Measurements from ENCODE around the gene TUBAL3. TPM values are rescaled to one million over a fixed set of nuclear protein-coding genes. Genes with fewer than 3 reads are reported as not detected.

TUBAL3 gene
- total RNA-seq, 1 experiment from 2014 or later = 0.52 TPM

GRCh38 chr10:5450605-5451384 is 46.2 kb upstream of the TUBAL3 start:
- H3F3A ChIP-seq (ENCODE audit: insufficient read depth, low read depth) = peaks cover 58% of the 10 kb centered on the region
- ChIA-PET POLR2A (ENCODE audit: unreplicated experiment) (no interaction called here), CTCF (no interaction called here)
- H3K79me2 ChIP-seq (ENCODE audit: low read depth) = peaks cover 97% of the 10 kb centered on the region
- DNase-seq = no peak
- BruUV-seq (replicated peaks) = no TSS peak
- TF ChIP-seq EZH2 (IDR thresholded peaks at IDR 0.05; ENCODE audit: low read depth) = no peak
- TF ChIP-seq CTCF (conservative IDR thresholded peaks at IDR 0.05) = no peak
- peaks cover 24% of the 10 kb centered on the region for H3K4me1 ChIP-seq (replicated peaks; ENCODE audit: insufficient read depth)
- peak overlapping the region; percentile 93 for H3K4me2 ChIP-seq
- peaks cover 47% of the 10 kb centered on the region for H3K36me3 ChIP-seq (ENCODE audit: low read depth)
- H2AFZ ChIP-seq = no peak overlapping the region
- no peaks in the 10 kb centered on the region for H3K27me3 ChIP-seq (ENCODE audit: insufficient read depth, low read depth)
- no peaks in the 10 kb centered on the region for H3K9me3 ChIP-seq (ENCODE audit: insufficient read depth, low read depth)
- H3K4me3 ChIP-seq = peak overlapping the region; percentile 51
- intact Hi-C loops (cut with micrococcal nuclease; ENCODE audit: unreplicated experiment) = loop anchor here (1.0 kb wide), 1 partner anchor 44 kb away; no protein-coding TSS in a partner anchor
- no peaks in the 10 kb centered on the region for H3K9me2 ChIP-seq (ENCODE audit: insufficient read depth)
- peak overlapping the region; percentile 37 for H3K27ac ChIP-seq
- peaks cover 32% of the 10 kb centered on the region for H4K20me1 ChIP-seq (ENCODE audit: insufficient read depth)

GRCh38 chr10:5449823-5450222 is 45.2 kb upstream of the TUBAL3 start:
- TF ChIP-seq EZH2 (IDR thresholded peaks at IDR 0.05; ENCODE audit: low read depth) (no peak), CTCF (conservative IDR thresholded peaks at IDR 0.05) (no peak; the same call in 1 of the 2 replicates)
- peaks cover 34% of the 10 kb centered on the region for H3K4me1 ChIP-seq (replicated peaks; ENCODE audit: insufficient read depth)
- peak overlapping the region; percentile 91 for H3K4me3 ChIP-seq
- intact Hi-C loops (cut with micrococcal nuclease; ENCODE audit: unreplicated experiment) = loop anchor here (2.0 to 5.0 kb wide), 3 partner anchors 235 to 603 kb away; partner anchors contain the start of gene TASOR2
- H4K20me1 ChIP-seq (ENCODE audit: insufficient read depth) = peaks cover 32% of the 10 kb centered on the region
- peak in 1 of 2 experiments; percentile 52 for DNase-seq
- no peak overlapping the region for H2AFZ ChIP-seq
- H3K27me3 ChIP-seq (ENCODE audit: insufficient read depth, low read depth) = no peaks in the 10 kb centered on the region
- peaks cover 97% of the 10 kb centered on the region for H3K79me2 ChIP-seq (ENCODE audit: low read depth)
- peak overlapping the region; percentile 95 for H3K27ac ChIP-seq
- H3K36me3 ChIP-seq (ENCODE audit: low read depth) = peaks cover 41% of the 10 kb centered on the region
- peak overlapping the region; percentile 93 for H3K4me2 ChIP-seq
- peaks cover 58% of the 10 kb centered on the region for H3F3A ChIP-seq (ENCODE audit: insufficient read depth, low read depth)
- no peaks in the 10 kb centered on the region for H3K9me3 ChIP-seq (ENCODE audit: insufficient read depth, low read depth)
- ChIA-PET CTCF (no interaction called here), POLR2A (ENCODE audit: unreplicated experiment) (no interaction called here)
- H3K9me2 ChIP-seq (ENCODE audit: insufficient read depth) = no peaks in the 10 kb centered on the region
- no TSS peak for BruUV-seq (replicated peaks)

- H2AFZ ChIP-seq = no peak overlapping the region
- peaks cover 39% of the 10 kb centered on the region for H3K4me1 ChIP-seq (replicated peaks; ENCODE audit: insufficient read depth)
- H3K9me3 ChIP-seq (ENCODE audit: insufficient read depth, low read depth) = no peaks in the 10 kb centered on the region
- H3K9me2 ChIP-seq (ENCODE audit: insufficient read depth) = no peaks in the 10 kb centered on the region
- peaks cover 36% of the 10 kb centered on the region for H3K36me3 ChIP-seq (ENCODE audit: low read depth)
- peak overlapping the region; percentile 93 for H3K4me2 ChIP-seq
- no TSS peak for BruUV-seq (replicated peaks)
- peak overlapping the region; percentile 95 for H3K27ac ChIP-seq
- CTCF ChIA-PET = no interaction called here
- DNase-seq = no peak
- no peak for TF ChIP-seq CTCF (conservative IDR thresholded peaks at IDR 0.05)
- no peak for TF ChIP-seq EZH2 (IDR thresholded peaks at IDR 0.05; ENCODE audit: low read depth)
- H4K20me1 ChIP-seq (ENCODE audit: insufficient read depth) = peaks cover 32% of the 10 kb centered on the region
- intact Hi-C loops (cut with micrococcal nuclease; ENCODE audit: unreplicated experiment) = loop anchor here (2.0 to 5.0 kb wide), 3 partner anchors 236 to 602 kb away; partner anchors contain the start of gene TASOR2
- H3K27me3 ChIP-seq (ENCODE audit: insufficient read depth, low read depth) = no peaks in the 10 kb centered on the region
- peaks cover 58% of the 10 kb centered on the region for H3F3A ChIP-seq (ENCODE audit: insufficient read depth, low read depth)
- peaks cover 97% of the 10 kb centered on the region for H3K79me2 ChIP-seq (ENCODE audit: low read depth)
- peak overlapping the region; percentile 91 for H3K4me3 ChIP-seq
- POLR2A ChIA-PET (ENCODE audit: unreplicated experiment) = no interaction called here
Measured at GRCh38 chr10:5449227-5449626, 44.6 kb upstream of the TUBAL3 start.
